ENCODE results near the gene SRRM4. TPM values are rescaled to one million over a fixed set of nuclear protein-coding genes. Genes with fewer than 3 reads are reported as not detected.

Gene SRRM4
- polyA plus RNA-seq, 3 donors, result not detected

GRCh38 chr12:118959985-118960560 is 21.3 kb upstream of the SRRM4 start:
- Histone ChIP-seq H3K9ac (ENCODE audit: insufficient read depth, low read length, poor library complexity, severe bottlenecking) (no peak overlapping the region), H3K9me3 (replicated peaks in 1 of 2; ENCODE audit: control insufficient read depth in 1 of 2, insufficient read depth in 1 of 2, low read length in 2 of 2) (no peaks in the 10 kb centered on the region), H4K20me1 (ENCODE audit: insufficient read depth, low read length) (no peaks in the 10 kb centered on the region), H3K4me2 (replicated peaks; ENCODE audit: extremely low read depth, low read length, poor library complexity, severe bottlenecking) (no peak overlapping the region), H3K4me1 (ENCODE audit: control insufficient read depth in 1 of 2, insufficient read depth in 2 of 2, low read length in 2 of 2) (no peaks in the 10 kb centered on the region), H2AFZ (ENCODE audit: insufficient read depth, low read depth, low read length, poor library complexity, severe bottlenecking) (no peak overlapping the region), H3K79me2 (ENCODE audit: insufficient read depth, low read length) (no peaks in the 10 kb centered on the region), H3K36me3 (replicated peaks in 1 of 2; ENCODE audit: control insufficient read depth in 1 of 2, insufficient read depth in 2 of 2, low read length in 2 of 2) (no peaks in the 10 kb centered on the region), H3K27me3 (ENCODE audit: control insufficient read depth in 2 of 2, insufficient read depth in 2 of 2, low read length in 2 of 2) (no peaks in the 10 kb centered on the region), H3K27ac (ENCODE audit: low read depth in 1 of 2, low read length in 2 of 2) (no peak overlapping the region), H3K4me3 (replicated peaks in 1 of 3; ENCODE audit: low read depth in 2 of 3, low read length in 3 of 3) (no peak overlapping the region)
- peaks cover 0 to 1% (median 0%) of the 10 kb centered on the region in 3 donors for H3K27me3 Mint-ChIP-seq (ENCODE audit: low read depth in 3 of 3)
- no peak for TF ChIP-seq CTCF (IDR thresholded peaks at IDR 0.05)
- H3K9me3 Mint-ChIP-seq, result peaks cover 0 to 6% (median 2%) of the 10 kb centered on the region in 7 donors
- no peak overlapping the region for H3K4me3 Mint-ChIP-seq
- WGBS (ENCODE audit: insufficient coverage), result no CpG with 5 or more reads among the region's 2 CpGs
- H3K4me1 Mint-ChIP-seq, result no peaks in the 10 kb centered on the region
- intact Hi-C loops (cut with micrococcal nuclease), result no loop called here
- no peak overlapping the region for H3K27ac Mint-ChIP-seq
- H3K36me3 Mint-ChIP-seq, result no peaks in the 10 kb centered on the region
- no peak for DNase-seq

GRCh38 chr12:118960865-118961264 is 20.5 kb upstream of the SRRM4 start:
- H3K9me3 ChIP-seq (replicated peaks in 1 of 2; ENCODE audit: control insufficient read depth in 1 of 2, insufficient read depth in 1 of 2, low read length in 2 of 2), result no peaks in the 10 kb centered on the region
- H2AFZ ChIP-seq (ENCODE audit: insufficient read depth, low read depth, low read length, poor library complexity, severe bottlenecking), result no peak overlapping the region
- TF ChIP-seq CTCF (IDR thresholded peaks at IDR 0.05), result no peak
- intact Hi-C loops (cut with micrococcal nuclease), result no loop called here
- H4K20me1 ChIP-seq (ENCODE audit: insufficient read depth, low read length), result no peaks in the 10 kb centered on the region
- H3K36me3 ChIP-seq (replicated peaks in 1 of 2; ENCODE audit: control insufficient read depth in 1 of 2, insufficient read depth in 2 of 2, low read length in 2 of 2), result no peaks in the 10 kb centered on the region
- H3K27ac Mint-ChIP-seq, result no peak overlapping the region
- no peak overlapping the region for H3K9ac ChIP-seq (ENCODE audit: insufficient read depth, low read length, poor library complexity, severe bottlenecking)
- H3K4me3 Mint-ChIP-seq, result no peak overlapping the region
- H3K4me2 ChIP-seq (replicated peaks; ENCODE audit: extremely low read depth, low read length, poor library complexity, severe bottlenecking), result no peak overlapping the region
- no peaks in the 10 kb centered on the region for H3K27me3 ChIP-seq (ENCODE audit: control insufficient read depth in 2 of 2, insufficient read depth in 2 of 2, low read length in 2 of 2)
- no peak for DNase-seq
- no peaks in the 10 kb centered on the region for H3K4me1 Mint-ChIP-seq
- H3K79me2 ChIP-seq (ENCODE audit: insufficient read depth, low read length), result no peaks in the 10 kb centered on the region
- H3K9me3 Mint-ChIP-seq, result peaks cover 0 to 7% (median 2%) of the 10 kb centered on the region in 7 donors
- WGBS (ENCODE audit: insufficient coverage), result 81% methylated on average over 5 of the region's 6 CpGs
- no peaks in the 10 kb centered on the region for H3K4me1 ChIP-seq (ENCODE audit: control insufficient read depth in 1 of 2, insufficient read depth in 2 of 2, low read length in 2 of 2)
- H3K27ac ChIP-seq (ENCODE audit: low read depth in 1 of 2, low read length in 2 of 2), result no peak overlapping the region
- no peaks in the 10 kb centered on the region for H3K36me3 Mint-ChIP-seq
- H3K27me3 Mint-ChIP-seq (ENCODE audit: low read depth in 3 of 3), result peaks cover 0 to 1% (median 0%) of the 10 kb centered on the region in 3 donors
- H3K4me3 ChIP-seq (replicated peaks in 1 of 3; ENCODE audit: low read depth in 2 of 3, low read length in 3 of 3), result no peak overlapping the region
